HG02852 (cell line): ENCODE data around the gene JUND.

Experiments used
- ATAC-seq: cut with Tn5 transposase; IDR thresholded peaks from one replicate; pipeline ENCODE4 v1.9.1; 2021; ENCODE audit warnings: mild to moderate bottlenecking, moderate library complexity; ENCODE audit not compliant: unreplicated experiment

The JUND gene

GRCh38 chr19:18249834-18250233 is 31.6 kb downstream of the JUND start:
- no peak for ATAC-seq

GRCh38 chr19:18245297-18245696 is 36.1 kb downstream of the JUND start:
- no peak for ATAC-seq

GRCh38 chr19:18239303-18239702 is 42.1 kb downstream of the JUND start:
- ATAC-seq: no peak

- no peak for ATAC-seq
Observed at GRCh38 chr19:18234194-18234593, 47.2 kb downstream of the JUND start.

GRCh38 chr19:18233224-18233825 is 48.1 kb downstream of the JUND start:
- no peak for ATAC-seq

DNA sequence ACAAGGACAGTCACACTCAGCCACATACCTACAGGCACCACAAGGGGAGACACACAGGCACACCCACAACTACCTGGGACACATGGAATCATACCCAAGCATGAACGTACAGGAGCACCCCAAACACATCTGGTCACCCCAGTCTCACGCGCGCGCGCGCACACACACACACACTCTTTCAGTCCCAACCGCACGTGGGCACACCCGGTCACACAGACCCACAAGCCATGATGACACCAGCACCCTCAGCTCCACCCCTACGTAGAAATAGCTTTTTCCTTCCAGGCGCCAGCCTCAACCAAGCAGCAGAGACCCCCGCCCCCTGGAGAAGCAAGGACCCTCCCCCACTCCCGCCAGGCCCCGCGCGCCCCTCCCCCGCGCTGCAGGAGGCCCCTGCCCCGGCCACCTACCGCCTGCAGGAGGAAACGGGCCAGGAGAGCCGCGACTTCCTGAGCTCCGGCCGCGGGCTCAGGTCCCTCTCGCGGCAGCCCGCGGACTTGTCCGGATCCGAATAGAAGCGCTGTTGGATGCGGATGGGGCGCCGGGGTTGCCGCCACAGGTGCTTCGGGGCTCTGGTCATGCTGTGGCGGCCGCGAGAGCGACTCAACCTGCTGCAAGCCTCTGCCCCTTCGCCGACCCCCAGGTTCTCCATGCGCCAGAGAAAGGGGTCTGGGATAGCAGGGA is 48.7 kb downstream of the JUND start:
- no peak for ATAC-seq

- ATAC-seq: no peak
Observed at GRCh38 chr19:18231775-18232174, 49.6 kb downstream of the JUND start.

- ATAC-seq: no peak
Observed at GRCh38 chr19:18230941-18231734, 50.3 kb downstream of the JUND start.

DNA sequence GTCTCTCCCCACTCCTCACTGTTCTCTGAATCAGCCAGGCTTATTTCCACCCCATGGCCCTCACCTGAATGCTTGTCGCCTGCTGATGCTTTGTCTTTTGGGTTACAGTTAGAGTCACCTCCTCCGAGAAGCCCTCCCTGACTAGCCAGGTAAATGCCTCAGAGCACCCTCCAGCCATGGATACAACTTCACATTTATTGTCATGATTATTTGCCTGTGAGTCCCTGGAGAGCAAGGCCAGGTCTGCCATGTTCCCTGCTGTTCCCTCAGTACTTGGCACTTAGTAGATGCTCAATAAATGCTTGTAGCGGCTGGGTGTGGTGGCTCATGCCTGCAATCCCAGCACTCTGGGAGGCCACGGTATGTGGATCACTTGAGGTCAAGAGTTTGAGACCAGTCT is 51.5 kb downstream of the JUND start:
- ATAC-seq: no peak
